OCI-LY3 (cell line): Measurements from ENCODE around the gene TSPAN7.

Experiments used
- H2AFZ ChIP-seq: fragments of 200-600, 300-600 bp; shearing (Covaris generic); 2 replicates; pipeline ENCODE4 v1.6.0; 2014; ENCODE audit warnings: antibody characterized with exemption, low read depth, low read length
- H3K27ac ChIP-seq: fragments of 200-600, 300-600 bp; sonication (generic); 2 replicates; pipeline ENCODE4 v1.5.1; 2014; ENCODE audit warnings: mild to moderate bottlenecking, low read length, moderate library complexity, mixed read lengths
- H3K27me3 ChIP-seq: fragments of 200-600, 300-600 bp; sonication (generic); 2 replicates; pipeline ENCODE4 v1.6.1; 2014; ENCODE audit warnings: low read depth, low read length, mixed read lengths
- H3K36me3 ChIP-seq: fragments of 200-600, 300-600 bp; sonication (generic); replicated peaks from 2 replicates; pipeline ENCODE3; 2014; ENCODE audit warnings: low read depth, low read length, mixed read lengths
- H3K4me1 ChIP-seq: fragments of 300-600, 200-600 bp; sonication (generic); 2 replicates; pipeline ENCODE4 v1.6.1; 2014; ENCODE audit warnings: low read length, mixed read lengths
- H3K4me2 ChIP-seq: fragments of 200-600, 300-600 bp; sonication (generic); 2 replicates; pipeline ENCODE4 v1.6.1; 2014; ENCODE audit warnings: low read length, mixed read lengths
- H3K4me3 ChIP-seq: fragments of 300-600, 200-600 bp; sonication (generic); 2 replicates; pipeline ENCODE4 v1.5.1; 2014; ENCODE audit warnings: antibody characterized with exemption, mild to moderate bottlenecking, low read length, moderate library complexity
- H3K79me2 ChIP-seq: fragments of 300-600, 200-600 bp; shearing (Covaris generic); 2 replicates; pipeline ENCODE4 v1.6.1; 2014; ENCODE audit warnings: mild to moderate bottlenecking, low read length, mixed read lengths
- H3K9ac ChIP-seq: fragments of 300-600, 200-600 bp; shearing (Covaris generic); 2 replicates; pipeline ENCODE4 v1.6.0; 2014; ENCODE audit warnings: mild to moderate bottlenecking, low read length, moderate library complexity
- H3K9me3 ChIP-seq: fragments of 200-600, 300-600 bp; shearing (Covaris generic); 2 replicates; pipeline ENCODE4 v1.6.1; 2014; ENCODE audit warnings: low read length, mixed read lengths; ENCODE audit not compliant: insufficient read depth
- H4K20me1 ChIP-seq: fragments of 200-600, 300-600 bp; sonication (generic); 2 replicates; pipeline ENCODE4 v1.6.1; 2016; ENCODE audit warnings: low read length, mixed read lengths; ENCODE audit not compliant: insufficient read depth
- EZH2phosphoT487 ChIP-seq: fragments of 200-600 bp; shearing (Covaris generic); IDR thresholded peaks from 2 replicates; pipeline ENCODE4 v1.6.1; 2018; ENCODE audit warnings: antibody characterized with exemption, mixed run types, low read depth
- TF ChIP-seq, protein P1 (sequence below): fragments of 200-600, 300-600 bp; sonication (generic); IDR thresholded peaks from 2 replicates; pipeline ENCODE4 v1.5.1; 2014; ENCODE audit warnings: antibody characterized with exemption, low read length, low read depth

TSPAN7 gene

DNA sequence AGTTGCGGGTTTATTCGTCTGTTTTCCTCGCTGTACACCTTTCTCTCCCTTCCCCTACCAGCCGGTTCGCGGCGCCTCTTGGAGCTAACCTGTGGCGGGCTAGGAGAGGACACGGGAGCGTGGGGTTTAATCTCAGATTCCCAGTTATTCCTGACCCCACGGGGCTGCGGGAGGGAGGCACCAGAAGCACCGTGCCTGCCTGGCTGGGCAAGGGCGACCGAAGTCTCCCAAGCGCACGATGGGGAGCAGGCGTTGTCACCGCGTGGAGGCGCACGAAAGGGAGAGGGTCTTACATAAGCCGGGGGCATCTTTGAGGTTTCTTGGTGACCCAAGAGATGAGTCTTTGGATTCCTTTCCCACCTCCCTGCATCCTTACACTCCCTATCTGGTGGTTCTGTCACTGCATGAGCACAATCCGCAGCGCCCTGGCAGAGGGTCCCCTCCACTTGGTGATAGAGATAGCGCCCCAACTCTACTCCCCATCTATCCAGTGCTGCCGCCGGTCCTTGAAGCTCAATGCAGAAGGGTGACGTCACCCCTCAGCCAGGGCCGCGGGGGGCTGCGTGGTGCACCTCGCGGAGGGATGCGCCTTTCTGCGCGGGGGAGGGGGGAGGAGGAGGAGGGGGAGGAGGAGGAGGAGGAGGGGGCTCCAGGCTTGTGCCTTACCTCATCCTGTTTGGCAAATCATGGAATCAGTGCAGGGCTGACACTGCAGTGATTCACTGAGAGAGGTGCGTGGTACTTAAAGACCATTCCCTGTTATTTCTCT lies 793 bp downstream of the TSPAN7 start:
- H3K4me2 ChIP-seq, result peak overlapping the region; percentile 43; the same call in 1 of the 2 replicates
- H3K4me3 ChIP-seq, result no peak overlapping the region; the same call in 1 of the 2 replicates
- no peak overlapping the region for H3K9ac ChIP-seq
- peaks cover 6% of the 10 kb centered on the region for H3K4me1 ChIP-seq
- TF ChIP-seq, protein P1, sequence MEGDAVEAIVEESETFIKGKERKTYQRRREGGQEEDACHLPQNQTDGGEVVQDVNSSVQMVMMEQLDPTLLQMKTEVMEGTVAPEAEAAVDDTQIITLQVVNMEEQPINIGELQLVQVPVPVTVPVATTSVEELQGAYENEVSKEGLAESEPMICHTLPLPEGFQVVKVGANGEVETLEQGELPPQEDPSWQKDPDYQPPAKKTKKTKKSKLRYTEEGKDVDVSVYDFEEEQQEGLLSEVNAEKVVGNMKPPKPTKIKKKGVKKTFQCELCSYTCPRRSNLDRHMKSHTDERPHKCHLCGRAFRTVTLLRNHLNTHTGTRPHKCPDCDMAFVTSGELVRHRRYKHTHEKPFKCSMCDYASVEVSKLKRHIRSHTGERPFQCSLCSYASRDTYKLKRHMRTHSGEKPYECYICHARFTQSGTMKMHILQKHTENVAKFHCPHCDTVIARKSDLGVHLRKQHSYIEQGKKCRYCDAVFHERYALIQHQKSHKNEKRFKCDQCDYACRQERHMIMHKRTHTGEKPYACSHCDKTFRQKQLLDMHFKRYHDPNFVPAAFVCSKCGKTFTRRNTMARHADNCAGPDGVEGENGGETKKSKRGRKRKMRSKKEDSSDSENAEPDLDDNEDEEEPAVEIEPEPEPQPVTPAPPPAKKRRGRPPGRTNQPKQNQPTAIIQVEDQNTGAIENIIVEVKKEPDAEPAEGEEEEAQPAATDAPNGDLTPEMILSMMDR, result no peak
- TF ChIP-seq EZH2phosphoT487, result no peak
- H4K20me1 ChIP-seq, result no peaks in the 10 kb centered on the region
- no peaks in the 10 kb centered on the region for H3K27me3 ChIP-seq
- no peaks in the 10 kb centered on the region for H3K79me2 ChIP-seq
- H3K27ac ChIP-seq, result no peak overlapping the region
- no peaks in the 10 kb centered on the region for H3K9me3 ChIP-seq
- peak overlapping the region; percentile 2; the same call in 1 of the 2 replicates for H2AFZ ChIP-seq
- H3K36me3 ChIP-seq, result no peaks in the 10 kb centered on the region

DNA sequence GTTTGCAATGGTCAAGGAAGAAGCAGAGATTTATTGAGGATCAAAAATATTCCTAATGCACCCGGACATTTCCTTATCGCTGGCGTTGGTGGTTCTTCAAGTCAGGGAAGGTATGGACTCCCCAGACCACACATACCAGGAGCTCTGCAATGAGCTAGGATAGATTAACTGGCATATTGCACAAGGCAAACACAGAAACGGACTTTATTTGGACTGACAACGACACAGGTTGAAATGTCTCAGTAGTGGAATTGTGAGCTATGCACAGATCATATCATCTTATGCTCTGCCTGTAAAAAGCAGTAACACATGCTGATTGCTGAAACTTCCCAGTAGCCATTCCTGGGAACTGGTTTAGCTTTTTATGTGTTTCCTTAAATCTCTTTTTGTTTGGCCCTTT lies 1.7 kb downstream of the TSPAN7 start:
- Histone ChIP-seq H3K4me3 (no peak overlapping the region), H4K20me1 (no peaks in the 10 kb centered on the region), H3K4me1 (peaks cover 6% of the 10 kb centered on the region), H3K36me3 (no peaks in the 10 kb centered on the region), H3K9me3 (no peaks in the 10 kb centered on the region), H3K9ac (no peak overlapping the region), H3K27ac (no peak overlapping the region), H2AFZ (no peak overlapping the region), H3K79me2 (no peaks in the 10 kb centered on the region), H3K4me2 (no peak overlapping the region), H3K27me3 (no peaks in the 10 kb centered on the region)
- no peak for TF ChIP-seq EZH2phosphoT487
- TF ChIP-seq, protein P1, result no peak

DNA sequence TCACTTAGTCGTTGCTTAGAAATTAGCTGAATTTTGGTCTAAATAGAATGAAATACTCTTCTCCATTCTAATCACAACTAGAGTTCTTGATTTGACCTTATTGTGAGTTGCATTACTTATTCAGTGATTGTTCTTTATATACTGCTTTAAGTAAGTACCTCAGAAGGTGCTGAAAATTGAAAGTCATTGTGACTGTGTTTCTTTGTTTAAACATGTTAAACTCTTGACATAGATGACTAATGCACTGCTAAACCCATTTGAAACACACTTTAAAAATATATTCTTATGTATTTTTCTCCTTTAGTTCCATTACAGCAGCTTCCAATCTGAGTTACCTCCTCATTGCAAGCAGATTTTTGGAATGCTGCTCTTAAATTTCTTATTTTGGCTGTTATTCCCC lies 9.1 kb downstream of the TSPAN7 start:
- Histone ChIP-seq H3K27me3 (no peaks in the 10 kb centered on the region), H3K36me3 (no peaks in the 10 kb centered on the region), H3K4me2 (no peak overlapping the region), H3K4me3 (no peak overlapping the region), H3K9me3 (no peaks in the 10 kb centered on the region), H3K4me1 (no peaks in the 10 kb centered on the region), H3K9ac (no peak overlapping the region), H2AFZ (no peak overlapping the region), H4K20me1 (no peaks in the 10 kb centered on the region), H3K79me2 (no peaks in the 10 kb centered on the region), H3K27ac (no peak overlapping the region)
- TF ChIP-seq EZH2phosphoT487, result no peak
- TF ChIP-seq, protein P1, result no peak

DNA sequence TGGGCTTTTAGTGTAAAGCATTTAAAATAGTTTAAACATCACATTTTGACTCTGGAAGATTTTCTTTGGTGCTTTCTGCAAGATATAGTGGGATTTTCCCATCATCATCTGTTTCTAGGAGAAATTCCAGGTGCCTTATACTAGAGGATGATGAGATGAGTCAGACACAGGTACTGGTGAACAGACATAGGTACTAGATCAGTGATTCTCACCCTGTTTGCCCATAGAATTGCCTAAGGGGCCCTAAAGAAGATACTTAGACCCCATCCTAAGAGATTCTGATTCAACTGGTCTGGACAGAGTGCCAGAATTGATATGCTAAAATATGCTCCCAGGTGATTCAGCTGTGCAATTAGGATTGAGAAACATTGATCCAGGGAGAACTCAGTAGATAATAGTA lies 9.7 kb downstream of the TSPAN7 start:
- Histone ChIP-seq H3K9ac (no peak overlapping the region), H3K36me3 (no peaks in the 10 kb centered on the region), H3K9me3 (no peaks in the 10 kb centered on the region), H3K4me1 (no peaks in the 10 kb centered on the region), H4K20me1 (no peaks in the 10 kb centered on the region), H3K27me3 (no peaks in the 10 kb centered on the region), H3K27ac (no peak overlapping the region), H3K79me2 (no peaks in the 10 kb centered on the region), H2AFZ (no peak overlapping the region), H3K4me3 (no peak overlapping the region), H3K4me2 (no peak overlapping the region)
- TF ChIP-seq, protein P1, result no peak
- TF ChIP-seq EZH2phosphoT487, result no peak
